Measurements from ENCODE around the gene CYP4V2.
A peak's percentile ranks its signal among the peaks of the same experiment; 100 is the strongest.

Gene CYP4V2

GRCh38 chr4:186189656-186190055 is 1.7 kb upstream of the CYP4V2 start:
- DNase-seq, result no peak

GRCh38 chr4:186190581-186191199 is 677 bp upstream of the CYP4V2 start:
- DNase-seq, result peak; percentile 76

GRCh38 chr4:186192066-186192612 is 772 bp downstream of the CYP4V2 start:
- DNase-seq, result peak; percentile 75

- DNase-seq, result no peak
Observed at GRCh38 chr4:186193851-186194250, 2.5 kb downstream of the CYP4V2 start.

GRCh38 chr4:186196063-186196462 is 4.7 kb downstream of the CYP4V2 start:
- no peak for DNase-seq

GRCh38 chr4:186200516-186200915 is 9.1 kb downstream of the CYP4V2 start:
- no peak for DNase-seq

GRCh38 chr4:186201010-186201409 is 9.6 kb downstream of the CYP4V2 start:
- DNase-seq, result no peak

- no peak for DNase-seq
Observed at GRCh38 chr4:186201535-186202230, 10.3 kb downstream of the CYP4V2 start.

- DNase-seq, result no peak
Observed at GRCh38 chr4:186202490-186203140, 11.2 kb downstream of the CYP4V2 start.

GRCh38 chr4:186203406-186203805 is 12.0 kb downstream of the CYP4V2 start:
- DNase-seq, result peak; percentile 38

GRCh38 chr4:186204103-186204559 is 12.8 kb downstream of the CYP4V2 start:
- peak; percentile 55 for DNase-seq

- DNase-seq, result no peak
Observed at GRCh38 chr4:186204686-186205085, 13.3 kb downstream of the CYP4V2 start.

GRCh38 chr4:186205156-186205555 is 13.8 kb downstream of the CYP4V2 start:
- no peak for DNase-seq

GRCh38 chr4:186216465-186217024 is 25.2 kb downstream of the CYP4V2 start:
- no peak for DNase-seq

GRCh38 chr4:186217733-186218293 is 26.4 kb downstream of the CYP4V2 start:
- DNase-seq, result no peak

- no peak for DNase-seq
Observed at GRCh38 chr4:186221624-186222023, 30.3 kb downstream of the CYP4V2 start.

- DNase-seq, result no peak
Observed at GRCh38 chr4:186225848-186226247, 34.5 kb downstream of the CYP4V2 start.

- no peak for DNase-seq
Observed at GRCh38 chr4:186226521-186227189, 35.3 kb downstream of the CYP4V2 start.

GRCh38 chr4:186227221-186227620 is 35.9 kb downstream of the CYP4V2 start, which contains the start of gene KLKB1:
TSS of gene KLKB1 (plus strand) at chr4:186227507. CDS start at chr4:186228196, 689 bp downstream.
- peak; percentile 24 for DNase-seq

GRCh38 chr4:186227744-186228513 is 36.6 kb downstream of the CYP4V2 start:
- DNase-seq, result no peak

- DNase-seq, result no peak
Observed at GRCh38 chr4:186228514-186228894, 37.1 kb downstream of the CYP4V2 start.

GRCh38 chr4:186234367-186234766 is 43.0 kb downstream of the CYP4V2 start:
- no peak for DNase-seq
